ENCODE measurements around the gene UGT3A2. TPM values are rescaled to one million over a fixed set of nuclear protein-coding genes. Genes with fewer than 3 reads are reported as not detected.

UGT3A2 gene
- total RNA-seq, 1 donor from 2014 or later, result not detected

Small RNAs within 50 kb of the gene (small RNA-seq; reads per million reads assigned to genes)
- gene AC016612.1, result not detected

Other genes starting within 250 kb of the UGT3A2 start
- 69.7 TPM for gene IL7R, start 210.0 kb downstream of the UGT3A2 start, total RNA-seq
- gene CAPSL, start 128.3 kb downstream of the UGT3A2 start, total RNA-seq, result not detected
- gene UGT3A1, start 75.5 kb downstream of the UGT3A2 start, total RNA-seq, result not detected
- 5.6 TPM for gene LMBRD2, start 85.0 kb upstream of the UGT3A2 start, total RNA-seq
- gene SKP2, start 85.2 kb upstream of the UGT3A2 start, total RNA-seq, result 12.0 TPM
- 9.6 TPM for gene NADK2, start 175.0 kb upstream of the UGT3A2 start, total RNA-seq
- gene RANBP3L, start 235.0 kb upstream of the UGT3A2 start, total RNA-seq, result 3.2 TPM